Motor neuron (in vitro differentiated cells): ENCODE results near the gene PSME3IP1. TPM values are rescaled to one million over a fixed set of nuclear protein-coding genes. Genes with fewer than 3 reads are reported as not detected.
"Not testable (repeated sequence)": the region's sequence is repeated elsewhere in the genome, so short reads cannot be mapped to it uniquely, and the experiment has no call there.

Experiments used
- ATAC-seq, 8 experiments: fragments of 200-7000 bp; cut with Tn5 transposase; replicated peaks in 6 of 8; 2 replicates each; pipeline ENCODE4 v1.8.0; 2021; ENCODE audit warnings: mild to moderate bottlenecking in 8 of 8, moderate library complexity in 8 of 8
- H3K27ac ChIP-seq, 2 donors: fragments of 250-450 bp; sonication (Bioruptor Pico); 2 replicates each; pipeline ENCODE4 v1.9.0; 2021; ENCODE audit warnings: antibody characterized with exemption in 2 of 2, mild to moderate bottlenecking in 2 of 2, moderate library complexity in 1 of 2
- H3K4me1 ChIP-seq, 2 donors: fragments of 250-450 bp; sonication (Bioruptor Pico); replicated peaks in 1 of 2; 2 replicates each; pipeline ENCODE4 v1.6.1; 2021; ENCODE audit warnings: antibody characterized with exemption in 2 of 2, mild to moderate bottlenecking in 2 of 2, moderate library complexity in 1 of 2
- H3K4me3 ChIP-seq, 5 donors: fragments of 250-450 bp; sonication (Bioruptor Pico); 2 replicates each; pipeline ENCODE4 v1.9.0; 2021; ENCODE audit warnings: antibody characterized with exemption in 5 of 5, mild to moderate bottlenecking in 5 of 5, moderate library complexity in 4 of 5
- WGBS, 10 experiments: fragments of 450-650 bp; shearing (Covaris generic); methylation state at CpG; one replicate each; pipeline ENCODE4 v1.0.0; 2022; 5-methylcytosine and 5-hydroxymethylcytosine counted together
- in situ Hi-C, 9 experiments: fragments of 400-800 bp; cut with MboI; loops; one replicate each; pipeline ENCODE4 v1.15.0; 2021; ENCODE audit warnings: low sequenced_read_pairs in 9 of 9, low pct_unique_long_range_greater_than_20kb in 2 of 9; ENCODE audit not compliant: unreplicated experiment in 9 of 9
- total RNA-seq, 8 experiments: library from RNA; unstranded; fragments of 300-600 nt; gene quantifications; 2 replicates each; pipeline versions ENCODE4 v1.2.3 to v1.2.4, GENCODE V29; 2022

Gene PSME3IP1
- total RNA-seq, 8 experiments from 2014 or later: 95.9 to 145 (median 106) TPM

DNA sequence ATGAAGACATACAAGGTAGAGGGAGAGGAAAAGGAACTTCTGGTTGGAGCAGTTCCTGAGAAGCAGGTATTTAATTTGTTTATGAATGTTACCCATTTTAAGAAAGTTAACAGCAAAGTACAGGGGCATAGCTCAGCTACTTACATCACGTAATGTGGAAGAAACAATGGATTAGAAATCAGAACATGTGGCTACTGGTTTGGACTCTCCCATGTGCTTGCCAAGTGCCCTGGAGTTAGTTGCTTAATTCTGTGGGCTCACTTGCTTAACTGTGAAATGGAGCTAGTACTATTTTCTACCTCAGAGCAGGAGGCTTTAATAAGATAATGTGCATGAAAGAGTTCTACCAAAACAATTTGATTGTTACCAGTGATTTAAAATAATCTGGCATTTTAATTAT, 27.6 kb upstream of the PSME3IP1 start:
- in situ Hi-C loops: no loop called here
- no peaks in the 10 kb centered on the region for H3K4me1 ChIP-seq
- WGBS, 10 experiments: 89 to 100% (median 100%) methylated on average over 1 of the region's 1 CpG; no CpG with 5 or more reads in 4 of the 10 experiments
- no peak overlapping the region for H3K27ac ChIP-seq
- no peak for ATAC-seq
- H3K4me3 ChIP-seq: no peak overlapping the region

DNA sequence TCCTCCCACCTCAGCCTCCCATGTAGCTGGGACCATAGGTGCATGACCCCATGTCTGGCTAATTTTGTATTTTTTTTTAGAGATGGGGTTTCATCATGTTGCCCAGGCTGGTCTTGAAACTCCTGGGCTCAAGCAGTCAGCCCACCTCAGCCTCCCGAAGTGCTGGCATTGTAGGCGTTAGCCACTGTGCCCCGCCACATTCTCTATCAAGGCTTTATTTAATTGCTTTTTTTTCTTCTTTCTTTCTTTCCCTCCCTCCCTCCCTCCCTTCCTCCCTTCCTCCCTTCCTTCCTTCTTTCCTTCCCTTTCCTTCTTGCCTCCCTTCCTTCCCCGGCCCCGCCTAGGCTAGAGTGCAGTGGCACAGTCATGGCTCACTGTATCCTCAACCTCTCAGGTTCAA, 23.9 kb upstream of the PSME3IP1 start:
- no peak overlapping the region for H3K4me3 ChIP-seq
- in situ Hi-C loops: no loop called here
- no peak overlapping the region for H3K27ac ChIP-seq
- ATAC-seq: no peak
- WGBS, 10 experiments: 60 to 100% (median 97%) methylated on average over 1 to 5 of the region's 5 CpGs; no CpG with 5 or more reads in 6 of the 10 experiments
- H3K4me1 ChIP-seq: no peaks in the 10 kb centered on the region

DNA sequence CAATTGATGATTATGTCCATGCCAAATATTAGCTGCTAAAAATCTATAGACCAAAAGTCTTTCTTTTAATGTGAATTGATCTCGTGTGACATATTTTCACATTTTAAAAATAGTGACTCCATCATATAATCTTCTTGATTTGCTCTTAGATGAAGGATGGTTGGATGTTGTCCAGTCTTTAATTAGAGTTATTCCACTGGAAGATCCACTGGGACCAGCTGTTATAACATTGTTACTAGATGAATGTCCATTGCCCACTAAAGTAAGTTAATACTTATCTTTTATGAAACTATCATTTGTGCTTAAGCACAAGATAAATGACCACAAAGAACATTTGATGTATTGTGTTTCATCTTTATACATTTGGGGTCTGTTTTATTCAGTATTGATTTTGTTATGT, 23.1 kb upstream of the PSME3IP1 start:
- WGBS, 10 experiments: 83 to 100% (median 100%) methylated on average over 1 of the region's 1 CpG; no CpG with 5 or more reads in 1 of the 10 experiments
- Histone ChIP-seq H3K4me1 (no peaks in the 10 kb centered on the region), H3K27ac (no peak overlapping the region), H3K4me3 (no peak overlapping the region)
- in situ Hi-C loops: no loop called here
- no peak for ATAC-seq

DNA sequence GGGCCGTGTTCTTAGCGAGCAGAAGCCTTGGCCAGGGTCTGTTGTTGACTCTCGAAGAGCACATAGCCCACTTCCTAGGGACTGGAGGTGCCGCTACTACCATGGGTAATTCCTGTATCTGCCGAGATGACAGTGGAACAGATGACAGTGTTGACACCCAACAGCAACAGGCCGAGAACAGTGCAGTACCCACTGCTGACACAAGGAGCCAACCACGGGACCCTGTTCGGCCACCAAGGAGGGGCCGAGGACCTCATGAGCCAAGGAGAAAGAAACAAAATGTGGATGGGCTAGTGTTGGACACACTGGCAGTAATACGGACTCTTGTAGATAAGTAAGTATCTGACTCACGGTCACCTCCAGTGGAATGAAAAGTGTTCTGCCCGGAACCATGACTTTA, 18.8 kb upstream of the PSME3IP1 start:
- in situ Hi-C loops: no loop called here

DNA sequence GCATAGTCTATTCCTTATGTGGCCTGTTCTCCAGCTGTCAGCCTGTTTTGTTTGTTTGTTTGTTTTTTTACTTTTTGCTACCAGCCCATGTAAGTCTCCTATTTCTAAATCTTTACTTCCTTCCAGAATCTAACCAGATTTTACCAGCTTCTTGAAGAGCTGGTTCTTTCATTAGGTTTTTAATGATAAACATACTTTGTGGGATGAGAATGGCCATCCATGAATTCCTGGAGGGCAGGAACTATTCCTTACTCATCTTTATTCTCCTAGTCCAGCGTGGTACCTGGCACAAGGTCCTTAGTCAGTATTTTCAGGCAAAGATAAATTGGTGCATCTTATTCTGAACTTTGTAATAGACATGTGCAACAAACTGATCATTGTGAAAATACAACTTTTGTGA, 17.6 kb upstream of the PSME3IP1 start:
- Histone ChIP-seq H3K27ac (no peak overlapping the region), H3K4me1 (no peaks in the 10 kb centered on the region), H3K4me3 (no peak overlapping the region)
- in situ Hi-C loops: no loop called here
- ATAC-seq: no peak
- 13 to 100% (median 67%) methylated on average over 1 of the region's 1 CpG; no CpG with 5 or more reads in 3 of the 10 experiments for WGBS, 10 experiments

More for the DNA sequence above, 18.8 kb upstream of the PSME3IP1 start:
- H3K4me1 ChIP-seq: no peaks in the 10 kb centered on the region
- no peak for ATAC-seq
- 83 to 100% (median 91%) methylated on average over 1 to 8 of the region's 12 CpGs; no CpG with 5 or more reads in 2 of the 10 experiments for WGBS, 10 experiments
- no peak overlapping the region for H3K27ac ChIP-seq
- H3K4me3 ChIP-seq: no peak overlapping the region

DNA sequence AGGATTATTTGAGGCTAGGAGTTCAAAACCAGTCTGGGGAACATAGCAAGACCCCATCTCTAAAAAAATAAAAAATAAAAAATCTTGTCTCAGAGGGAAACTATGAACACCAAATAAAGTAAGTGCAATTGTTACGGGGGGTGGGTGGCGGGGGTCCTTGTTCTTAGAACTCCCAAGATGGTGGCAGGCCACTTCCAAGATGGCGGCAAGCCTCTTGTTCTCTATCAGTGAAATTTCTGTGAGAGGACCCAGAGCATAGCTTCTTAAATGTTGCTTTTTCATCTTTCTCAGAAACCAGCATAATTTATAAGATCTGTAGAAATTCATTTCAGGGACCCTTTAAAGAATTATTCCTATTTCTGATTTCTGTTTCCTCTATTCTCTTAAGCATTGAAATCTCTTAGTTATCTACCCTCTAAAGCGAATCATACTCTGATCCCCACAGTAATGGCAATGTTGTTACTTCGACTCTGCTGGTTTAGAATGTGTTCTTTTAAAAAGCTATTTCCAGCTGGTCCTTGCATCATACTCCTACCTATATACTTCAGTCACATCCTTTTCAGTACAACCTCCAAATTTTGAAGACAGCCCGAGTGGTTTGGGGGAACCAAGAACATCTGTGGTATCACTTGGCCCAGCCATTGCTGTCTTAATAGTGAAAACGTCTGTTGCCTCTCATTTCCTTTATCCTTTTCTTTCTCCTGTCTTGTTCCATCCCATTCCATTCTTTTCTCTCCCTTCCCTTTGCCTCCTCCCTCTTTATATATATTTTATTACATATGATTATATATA, 16.5 kb upstream of the PSME3IP1 start:
- in situ Hi-C loops: no loop called here
- H3K27ac ChIP-seq: no peak overlapping the region
- no peak for ATAC-seq
- WGBS, 10 experiments: 41 to 94% (median 90%) methylated on average over 2 to 5 of the region's 7 CpGs
- no peak overlapping the region for H3K4me3 ChIP-seq
- H3K4me1 ChIP-seq: no peaks in the 10 kb centered on the region

DNA sequence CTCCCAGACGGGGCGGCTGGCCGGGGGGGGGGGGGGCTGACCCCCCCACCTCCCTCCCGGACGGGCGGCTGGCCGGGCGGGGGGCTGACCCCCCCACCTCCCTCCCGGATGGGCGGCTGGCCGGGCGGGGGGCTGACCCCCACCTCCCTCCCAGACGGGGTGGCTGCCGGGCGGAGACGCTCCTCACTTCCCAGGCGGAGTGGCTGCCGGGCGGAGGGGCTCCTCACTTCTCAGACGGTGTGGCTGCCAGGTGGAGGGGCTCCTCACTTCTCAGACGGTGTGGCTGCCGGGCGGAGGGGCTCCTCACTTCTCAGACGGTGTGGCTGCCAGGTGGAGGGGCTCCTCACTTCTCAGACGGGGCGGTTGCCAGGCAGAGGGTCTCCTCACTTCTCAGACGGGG, 15.1 kb upstream of the PSME3IP1 start:
- H3K4me3 ChIP-seq, in situ Hi-C loops, H3K27ac ChIP-seq, ATAC-seq, H3K4me1 ChIP-seq: not testable (repeated sequence)
- no CpG with 5 or more reads among the region's 27 CpGs for WGBS, 10 experiments

DNA sequence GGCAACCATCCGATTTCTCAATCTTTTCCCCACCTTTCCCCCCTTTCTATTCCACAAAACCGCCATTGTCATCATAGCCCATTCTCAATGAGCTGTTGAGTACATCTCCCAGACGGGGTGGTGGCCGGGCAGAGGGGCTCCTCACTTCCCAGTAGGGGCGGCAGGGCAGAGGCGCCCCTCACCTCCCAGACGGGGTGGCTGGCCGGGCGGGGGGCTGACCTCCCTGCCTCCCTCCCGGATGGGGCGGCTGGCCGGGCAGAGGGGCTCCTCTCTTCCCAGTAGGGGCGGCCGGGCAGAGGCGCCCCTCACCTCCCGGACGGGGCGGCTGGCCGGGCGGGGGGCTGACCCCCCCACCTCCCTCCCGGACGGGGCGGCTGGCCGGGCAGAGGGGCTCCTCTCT, 14.5 kb upstream of the PSME3IP1 start:
- H3K4me3 ChIP-seq, in situ Hi-C loops, ATAC-seq, H3K27ac ChIP-seq, H3K4me1 ChIP-seq: not testable (repeated sequence)
- WGBS, 10 experiments: no CpG with 5 or more reads among the region's 24 CpGs

DNA sequence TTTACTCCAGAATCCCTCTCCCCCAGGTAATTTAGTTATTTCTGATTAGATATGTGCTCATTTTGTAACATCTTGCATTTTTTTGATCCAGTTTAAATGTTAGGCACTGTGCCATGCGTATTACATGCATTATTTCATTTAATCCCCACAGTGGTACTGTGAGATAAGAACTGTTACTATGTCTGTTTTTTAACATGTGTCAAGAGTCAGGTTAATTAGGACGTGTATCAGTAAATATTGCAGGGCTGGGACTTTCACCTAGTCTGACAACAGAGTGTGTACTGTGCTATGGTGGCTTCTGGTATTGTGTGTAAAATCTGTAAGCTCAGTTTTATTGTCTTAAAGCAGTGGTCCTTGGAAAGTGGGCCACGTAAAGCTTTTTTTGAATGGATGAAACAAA, 10.9 kb upstream of the PSME3IP1 start:
- Histone ChIP-seq H3K27ac (no peak overlapping the region), H3K4me3 (no peak overlapping the region), H3K4me1 (no peaks in the 10 kb centered on the region)
- in situ Hi-C loops: no loop called here
- no peak for ATAC-seq
- 59 to 100% (median 85%) methylated on average over 1 to 3 of the region's 3 CpGs; no CpG with 5 or more reads in 1 of the 10 experiments for WGBS, 10 experiments

DNA sequence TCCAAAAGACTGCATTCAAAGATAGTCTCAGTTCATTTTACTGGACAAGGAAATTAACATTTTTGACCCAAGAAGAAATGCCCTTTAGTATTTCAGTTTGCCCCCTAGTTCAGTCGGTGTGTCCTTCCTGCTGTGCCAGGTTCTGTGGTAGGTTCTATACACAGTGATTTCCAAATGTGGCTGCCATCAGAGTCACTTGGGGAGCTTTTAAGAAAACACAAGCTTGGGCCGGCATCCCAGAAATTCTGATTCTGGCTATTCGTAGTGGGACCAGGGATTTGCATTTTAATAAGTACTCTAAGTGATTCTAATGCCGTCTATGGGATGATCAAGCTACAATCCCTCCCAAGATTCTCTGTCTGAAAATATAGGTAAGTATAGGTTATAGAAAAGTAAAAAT, 10.4 kb upstream of the PSME3IP1 start:
- in situ Hi-C loops: no loop called here
- no peak for ATAC-seq
- WGBS, 10 experiments: 5 to 100% (median 72%) methylated on average over 1 to 4 of the region's 4 CpGs; no CpG with 5 or more reads in 2 of the 10 experiments
- Histone ChIP-seq H3K4me3 (no peak overlapping the region), H3K27ac (no peak overlapping the region), H3K4me1 (peaks cover 0 to 2% of the 10 kb centered on the region in 2 donors)

DNA sequence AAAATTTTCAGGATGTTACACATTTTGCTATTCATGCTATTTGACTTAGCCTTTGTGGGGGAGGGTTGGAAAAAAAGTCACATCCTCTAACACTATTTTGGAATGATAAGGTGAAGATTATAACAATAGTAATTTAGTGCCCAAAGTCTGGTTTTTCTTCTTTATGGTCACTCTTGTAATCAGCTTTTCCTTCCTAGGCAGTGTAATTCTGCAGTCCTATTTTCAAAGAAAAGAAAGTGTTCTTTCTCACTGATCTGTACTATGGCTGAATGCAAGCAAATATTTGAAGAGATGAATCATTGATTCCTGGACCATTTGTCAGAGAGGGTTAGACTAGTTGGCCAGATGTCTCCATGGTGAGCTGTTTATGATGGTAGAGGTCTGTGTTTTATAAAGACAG, 8.7 kb upstream of the PSME3IP1 start:
- no peak overlapping the region for H3K4me3 ChIP-seq
- in situ Hi-C loops: no loop called here
- peak overlapping the region in 1 of 2 donors; percentile 14 for H3K27ac ChIP-seq
- peak in 6 of 8 experiments; percentile 31 to 98 (median 82) for ATAC-seq
- H3K4me1 ChIP-seq: peaks cover 0 to 2% of the 10 kb centered on the region in 2 donors

DNA sequence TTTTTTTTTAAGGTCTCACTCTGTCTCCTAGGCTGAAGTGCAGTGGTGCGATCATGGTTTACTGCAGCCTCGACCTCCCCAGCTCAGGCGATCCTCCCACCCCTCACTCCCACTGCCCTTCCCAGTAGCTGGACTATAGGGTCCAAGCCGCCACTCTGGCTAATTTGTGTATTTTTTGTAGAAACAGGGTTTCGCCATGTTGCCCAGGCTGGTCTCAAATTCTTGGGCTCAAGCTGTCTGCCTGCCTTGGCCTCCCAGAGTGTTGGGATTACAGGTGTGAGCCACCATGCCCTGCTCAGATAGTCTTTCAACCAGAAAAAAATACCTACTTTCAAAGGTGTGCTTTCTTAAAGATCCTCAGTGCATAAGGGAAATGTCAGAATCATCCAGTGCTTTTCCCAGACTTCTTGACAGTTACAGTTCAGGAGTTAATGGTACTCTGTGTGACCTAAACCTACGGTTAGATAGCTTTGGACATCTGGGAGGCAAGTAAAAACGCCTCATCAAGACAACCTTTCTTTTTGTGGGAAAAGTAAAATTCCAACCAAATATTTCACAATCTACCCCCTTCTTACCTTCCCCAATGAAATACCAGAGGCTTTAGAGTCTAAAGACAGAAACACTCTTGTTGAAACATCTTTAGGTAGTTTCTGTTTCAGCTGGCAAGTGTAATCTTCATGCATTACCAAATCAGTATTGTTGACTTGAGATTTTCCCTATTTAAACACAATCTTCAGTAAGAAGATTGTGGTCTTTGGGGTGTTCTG, 7.1 kb upstream of the PSME3IP1 start:
- peaks cover 6 to 8% of the 10 kb centered on the region in 2 donors for H3K4me1 ChIP-seq
- no peak for ATAC-seq
- H3K27ac ChIP-seq: no peak overlapping the region
- WGBS, 10 experiments: 29 to 93% (median 73%) methylated on average over 1 to 6 of the region's 7 CpGs; no CpG with 5 or more reads in 2 of the 10 experiments
- in situ Hi-C loops: no loop called here
- no peak overlapping the region for H3K4me3 ChIP-seq

DNA sequence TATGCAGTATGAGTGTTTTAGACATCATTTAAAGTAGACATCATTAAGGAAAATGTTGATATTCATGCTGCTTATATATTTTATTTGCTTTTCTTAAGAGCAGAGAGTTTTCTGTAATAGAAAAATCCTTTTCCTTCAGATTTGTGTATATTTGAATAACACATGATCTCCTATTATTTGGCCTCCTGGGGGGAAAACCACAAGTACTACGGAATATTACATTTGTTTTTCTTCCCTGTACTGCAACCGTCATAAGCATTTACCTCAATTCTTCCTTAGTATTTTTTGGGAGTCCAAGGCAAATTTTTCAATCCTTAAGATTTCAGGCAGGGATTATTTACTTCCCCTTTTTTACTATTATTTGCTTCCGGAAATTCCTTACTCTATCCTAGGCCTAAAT, 6.3 kb upstream of the PSME3IP1 start:
- Histone ChIP-seq H3K4me3 (no peak overlapping the region), H3K4me1 (peaks cover 7 to 8% of the 10 kb centered on the region in 2 donors), H3K27ac (no peak overlapping the region)
- in situ Hi-C loops: no loop called here
- no peak for ATAC-seq
- WGBS, 10 experiments: 43 to 100% (median 92%) methylated on average over 2 to 3 of the region's 3 CpGs
